IPS-20b (cell line): Measurements from ENCODE around the gene MADD.
"Not testable (repeated sequence)": the region's sequence is repeated elsewhere in the genome, so short reads cannot be mapped to it uniquely, and the experiment has no call there.

Experiments
- H3K27ac ChIP-seq: one replicate; pipeline ENCODE4 v1.5.1; 2013; ENCODE audit warnings: low read length
- H3K27me3 ChIP-seq: 2 replicates; pipeline ENCODE4 v1.6.1; 2013; ENCODE audit warnings: mild to moderate bottlenecking, low read length, inconsistent platforms; ENCODE audit not compliant: insufficient read depth
- H3K36me3 ChIP-seq: 2 replicates; pipeline ENCODE4 v1.6.1; 2013; ENCODE audit warnings: low read depth, mild to moderate bottlenecking, inconsistent platforms, low read length, moderate library complexity; ENCODE audit not compliant: insufficient read depth
- H3K4me1 ChIP-seq: 2 replicates; pipeline ENCODE4 v1.6.1; 2013; ENCODE audit warnings: mild to moderate bottlenecking, control low read depth, inconsistent platforms, low read length, moderate library complexity; ENCODE audit not compliant: insufficient read depth
- H3K4me3 ChIP-seq: 2 replicates; pipeline ENCODE4 v1.5.1; 2013; ENCODE audit warnings: mild to moderate bottlenecking, low read length, inconsistent platforms
- H3K9ac ChIP-seq: 2 replicates; pipeline ENCODE4 v1.6.1; 2013; ENCODE audit warnings: low read depth, mild to moderate bottlenecking, inconsistent platforms, low read length, moderate library complexity
- H3K9me3 ChIP-seq: 2 replicates; pipeline ENCODE4 v1.6.1; 2013; ENCODE audit warnings: mild to moderate bottlenecking, low read depth, low read length, inconsistent platforms; ENCODE audit not compliant: insufficient read depth

Gene MADD

DNA sequence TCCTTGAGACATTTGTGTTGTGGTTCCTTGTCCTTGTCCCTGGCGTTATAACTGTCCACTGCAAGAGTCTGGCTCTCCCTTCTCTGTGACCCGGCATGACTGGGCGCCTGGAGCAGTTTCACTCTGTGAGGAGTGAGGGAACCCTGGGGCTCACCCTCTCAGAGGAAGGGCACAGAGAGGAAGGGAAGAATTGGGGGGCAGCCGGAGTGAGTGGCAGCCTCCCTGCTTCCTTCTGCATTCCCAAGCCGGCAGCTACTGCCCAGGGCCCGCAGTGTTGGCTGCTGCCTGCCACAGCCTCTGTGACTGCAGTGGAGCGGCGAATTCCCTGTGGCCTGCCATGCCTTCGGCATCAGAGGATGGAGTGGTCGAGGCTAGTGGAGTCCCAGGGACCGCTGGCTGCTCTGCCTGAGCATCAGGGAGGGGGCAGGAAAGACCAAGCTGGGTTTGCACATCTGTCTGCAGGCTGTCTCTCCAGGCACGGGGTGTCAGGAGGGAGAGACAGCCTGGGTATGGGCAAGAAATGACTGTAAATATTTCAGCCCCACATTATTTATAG is 59.6 kb downstream of the MADD start:
- H3K9me3 ChIP-seq: no peaks in the 10 kb centered on the region
- no peaks in the 10 kb centered on the region for H3K4me1 ChIP-seq
- H3K36me3 ChIP-seq: peaks cover 36% of the 10 kb centered on the region
- H3K27ac ChIP-seq: no peak overlapping the region
- no peaks in the 10 kb centered on the region for H3K27me3 ChIP-seq
- H3K9ac ChIP-seq: no peak overlapping the region
- H3K4me3 ChIP-seq: no peak overlapping the region

DNA sequence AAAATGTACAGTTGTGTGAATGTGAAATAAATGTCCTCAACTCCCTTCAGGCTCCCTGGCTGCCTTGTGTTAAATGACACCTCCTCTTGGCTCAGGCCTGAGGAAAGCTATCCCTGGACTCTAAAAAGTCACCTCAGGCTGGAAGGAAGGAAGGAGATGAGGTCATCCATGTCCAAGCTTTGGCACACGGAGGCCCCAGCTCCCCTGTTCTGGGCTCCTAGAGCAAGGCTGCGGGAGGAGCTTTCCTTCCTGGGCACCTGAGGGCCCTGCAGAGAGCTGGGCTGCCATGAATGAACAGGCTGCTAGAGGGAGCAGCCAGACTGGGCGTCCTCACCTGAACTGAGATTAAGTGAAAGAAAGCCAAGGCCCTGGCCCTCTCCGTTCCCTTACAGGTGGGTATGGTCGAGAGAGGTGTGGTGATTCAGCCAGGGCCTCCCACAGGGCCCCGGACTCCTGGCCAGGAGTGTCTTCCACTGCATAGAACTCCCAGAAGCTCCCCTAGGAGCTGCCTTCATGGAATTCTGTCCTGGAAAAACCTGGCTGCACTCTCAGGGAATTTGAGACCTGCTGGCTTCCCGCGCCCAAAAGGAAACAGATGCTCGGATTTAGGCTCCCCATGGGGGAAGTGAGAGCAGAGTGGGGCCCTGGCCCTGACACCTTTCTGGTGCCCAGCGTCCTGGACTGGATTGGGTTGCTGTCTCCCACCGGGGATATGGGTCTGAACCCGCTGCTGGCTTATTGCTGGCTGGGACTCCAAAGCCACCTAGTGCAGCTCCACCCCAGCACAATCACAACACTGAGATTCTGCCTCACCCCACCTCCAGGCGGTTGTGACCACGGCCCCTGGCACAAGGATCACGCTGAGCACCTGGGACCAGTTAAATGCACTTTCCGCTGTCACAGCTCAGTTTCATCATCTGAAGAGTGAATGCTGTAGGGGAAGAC is 60.3 kb downstream of the MADD start:
- H3K27ac ChIP-seq: no peak overlapping the region

DNA sequence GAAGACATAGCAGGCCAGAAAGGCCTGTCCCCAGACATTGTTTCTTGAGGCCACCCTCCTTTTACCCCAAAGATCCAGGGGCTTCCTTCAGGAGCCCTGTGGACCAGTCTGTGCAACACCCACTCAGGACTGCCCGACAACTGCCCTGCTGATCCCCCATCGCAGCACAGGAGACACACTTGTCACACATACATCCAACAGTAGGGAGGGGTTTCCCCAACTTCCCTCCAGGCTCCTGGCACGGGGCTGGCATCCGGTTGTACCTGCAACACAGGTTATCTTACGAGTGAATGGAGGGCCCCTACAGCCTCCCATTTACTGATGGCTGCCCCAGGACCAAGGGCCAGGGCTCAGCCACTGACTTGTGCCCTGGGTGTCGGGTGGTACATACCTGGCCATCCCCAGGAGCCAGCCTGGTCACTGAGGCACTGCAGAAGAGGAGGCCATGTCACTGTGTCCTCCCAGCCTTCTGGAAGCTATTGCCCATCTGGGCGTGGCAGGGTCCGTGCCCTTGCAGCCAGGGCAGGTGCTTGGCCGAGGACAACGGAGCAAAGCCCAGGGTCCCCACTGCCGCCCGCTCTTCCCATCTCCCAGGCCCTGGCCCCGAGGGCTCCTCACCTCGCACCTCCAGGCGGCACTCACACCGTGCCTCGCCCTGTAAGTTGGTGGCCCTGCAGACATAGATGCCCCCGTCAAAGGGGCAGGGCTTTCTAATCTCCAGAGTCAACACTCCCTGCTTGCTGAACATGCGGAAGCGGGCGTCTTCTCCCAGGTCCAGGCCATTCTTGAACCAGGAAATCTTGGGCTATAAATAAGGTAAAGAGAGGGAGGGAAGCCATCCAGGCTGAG is 61.7 kb downstream of the MADD start:
- peaks cover 28% of the 10 kb centered on the region for H3K36me3 ChIP-seq
- H3K27me3 ChIP-seq: no peaks in the 10 kb centered on the region
- H3K4me3 ChIP-seq: no peak overlapping the region
- H3K9ac ChIP-seq: no peak overlapping the region
- no peak overlapping the region for H3K27ac ChIP-seq
- no peaks in the 10 kb centered on the region for H3K4me1 ChIP-seq
- no peaks in the 10 kb centered on the region for H3K9me3 ChIP-seq

More for the DNA sequence above, 60.3 kb downstream of the MADD start:
- Histone ChIP-seq H3K9me3 (no peaks in the 10 kb centered on the region), H3K9ac (no peak overlapping the region), H3K27me3 (no peaks in the 10 kb centered on the region), H3K36me3 (peaks cover 36% of the 10 kb centered on the region), H3K4me1 (no peaks in the 10 kb centered on the region), H3K4me3 (no peak overlapping the region)

DNA sequence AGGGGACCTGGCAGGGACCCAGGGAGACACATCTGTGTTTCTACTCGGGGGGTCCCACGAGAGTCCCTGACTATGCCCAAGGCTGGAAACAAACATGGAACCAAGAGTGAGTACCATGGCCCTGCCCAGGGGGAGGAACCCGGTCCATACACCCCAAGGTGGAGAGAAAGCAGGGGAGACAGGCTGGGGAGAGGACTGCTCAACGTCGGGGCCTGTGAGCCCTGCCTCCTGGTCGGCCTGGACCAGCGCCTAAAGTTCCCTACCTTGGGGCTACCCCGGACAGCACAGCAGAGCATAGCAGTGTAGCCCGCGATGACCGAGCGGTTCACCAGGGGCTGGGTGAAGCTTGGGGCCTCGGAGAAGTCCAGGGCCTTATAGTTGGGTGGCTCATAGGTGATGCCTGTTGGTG is 62.4 kb downstream of the MADD start:
- Histone ChIP-seq H3K4me1 (no peaks in the 10 kb centered on the region), H3K9me3 (no peaks in the 10 kb centered on the region), H3K36me3 (peaks cover 21% of the 10 kb centered on the region), H3K27me3 (no peaks in the 10 kb centered on the region), H3K27ac (no peak overlapping the region), H3K4me3 (no peak overlapping the region), H3K9ac (no peak overlapping the region)

DNA sequence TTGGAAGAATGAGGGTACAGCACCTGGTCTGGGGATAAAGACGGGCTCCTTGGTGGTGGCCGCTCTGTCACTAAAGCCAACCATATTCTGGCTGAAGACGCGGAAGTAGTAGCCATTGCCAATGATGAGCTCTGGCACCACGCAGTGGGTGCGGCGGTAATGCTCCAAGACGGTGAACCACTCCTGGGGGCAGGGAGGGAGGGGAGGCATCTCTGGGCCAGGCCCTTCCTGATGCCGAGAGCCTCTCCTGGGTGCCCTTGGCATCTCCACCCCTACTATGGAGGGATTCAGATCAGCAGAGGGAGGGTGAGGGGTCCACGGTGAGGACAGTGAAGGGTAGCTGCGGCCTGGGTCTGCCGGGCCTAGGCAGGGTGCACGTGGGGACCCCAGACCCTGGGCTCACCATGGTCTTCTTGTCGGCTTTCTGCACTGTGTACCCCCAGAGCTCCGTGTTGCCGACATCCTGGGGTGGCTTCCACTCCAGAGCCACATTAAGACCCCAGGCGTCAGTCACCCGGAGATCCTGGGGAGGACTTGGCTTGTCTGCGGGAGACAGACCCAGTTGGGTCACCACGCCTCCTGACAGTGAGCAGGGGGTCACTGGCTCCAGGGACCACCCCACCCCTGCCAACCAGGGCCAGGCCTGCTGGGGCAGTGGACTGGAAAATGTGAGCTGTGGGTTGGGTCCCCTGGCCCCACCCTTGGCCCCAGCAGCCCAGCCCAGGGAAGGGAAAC is 63.0 kb downstream of the MADD start:
- no peaks in the 10 kb centered on the region for H3K4me1 ChIP-seq
- H3K27me3 ChIP-seq: no peaks in the 10 kb centered on the region
- no peaks in the 10 kb centered on the region for H3K9me3 ChIP-seq
- no peak overlapping the region for H3K27ac ChIP-seq
- H3K4me3 ChIP-seq: no peak overlapping the region
- H3K36me3 ChIP-seq: peaks cover 20% of the 10 kb centered on the region
- no peak overlapping the region for H3K9ac ChIP-seq

DNA sequence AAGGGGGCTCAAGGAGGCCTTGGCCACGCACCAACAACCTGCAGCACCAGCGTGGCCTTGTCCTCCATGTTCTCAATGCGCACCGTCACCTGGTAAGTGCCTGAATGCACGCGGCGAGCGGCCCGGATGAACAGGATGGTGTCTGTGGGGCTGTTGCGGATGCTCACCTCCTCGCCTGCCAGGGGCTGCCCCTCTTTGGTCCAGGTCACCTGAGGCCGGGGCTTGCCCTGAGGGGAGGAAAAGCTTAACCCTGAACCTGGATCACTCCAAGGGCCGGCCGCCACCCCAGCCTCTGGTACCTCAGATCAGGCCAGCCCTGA is 63.6 kb downstream of the MADD start:
- Histone ChIP-seq H3K4me1 (no peaks in the 10 kb centered on the region), H3K36me3 (peaks cover 14% of the 10 kb centered on the region), H3K9me3 (no peaks in the 10 kb centered on the region), H3K9ac (no peak overlapping the region), H3K27ac (no peak overlapping the region), H3K4me3 (no peak overlapping the region), H3K27me3 (no peaks in the 10 kb centered on the region)

DNA sequence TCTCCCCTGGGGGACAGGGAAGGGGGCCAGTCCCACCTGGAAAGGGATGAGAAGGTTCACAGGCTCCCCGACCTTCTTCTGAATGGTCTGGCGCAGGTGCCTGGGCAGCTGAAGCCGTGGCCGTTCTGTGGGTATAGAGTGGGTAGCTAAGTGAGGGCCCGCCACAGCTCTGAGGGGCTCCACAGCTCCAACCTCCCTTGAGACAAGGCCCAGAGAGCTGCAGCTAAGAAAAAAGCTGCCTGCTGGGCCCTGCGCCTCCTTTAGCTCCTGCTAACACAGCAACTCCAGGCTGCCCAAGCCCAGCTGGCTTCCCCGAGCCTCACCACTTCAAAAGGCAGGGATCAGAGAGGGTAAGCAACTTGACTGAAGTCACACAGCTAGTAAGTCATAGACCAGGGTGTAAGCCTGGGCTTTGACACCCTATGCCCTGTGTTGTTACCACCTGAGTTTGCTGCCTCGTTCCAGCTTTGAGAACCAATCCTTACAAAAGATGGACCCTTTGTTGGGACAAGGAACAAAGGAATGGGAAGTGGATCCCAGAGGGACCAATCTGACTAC is 64.0 kb downstream of the MADD start:
- H3K27ac ChIP-seq: no peak overlapping the region
- no peaks in the 10 kb centered on the region for H3K4me1 ChIP-seq
- peaks cover 9% of the 10 kb centered on the region for H3K36me3 ChIP-seq
- H3K9ac ChIP-seq: no peak overlapping the region
- H3K4me3 ChIP-seq: no peak overlapping the region
- H3K27me3 ChIP-seq: no peaks in the 10 kb centered on the region
- no peaks in the 10 kb centered on the region for H3K9me3 ChIP-seq

DNA sequence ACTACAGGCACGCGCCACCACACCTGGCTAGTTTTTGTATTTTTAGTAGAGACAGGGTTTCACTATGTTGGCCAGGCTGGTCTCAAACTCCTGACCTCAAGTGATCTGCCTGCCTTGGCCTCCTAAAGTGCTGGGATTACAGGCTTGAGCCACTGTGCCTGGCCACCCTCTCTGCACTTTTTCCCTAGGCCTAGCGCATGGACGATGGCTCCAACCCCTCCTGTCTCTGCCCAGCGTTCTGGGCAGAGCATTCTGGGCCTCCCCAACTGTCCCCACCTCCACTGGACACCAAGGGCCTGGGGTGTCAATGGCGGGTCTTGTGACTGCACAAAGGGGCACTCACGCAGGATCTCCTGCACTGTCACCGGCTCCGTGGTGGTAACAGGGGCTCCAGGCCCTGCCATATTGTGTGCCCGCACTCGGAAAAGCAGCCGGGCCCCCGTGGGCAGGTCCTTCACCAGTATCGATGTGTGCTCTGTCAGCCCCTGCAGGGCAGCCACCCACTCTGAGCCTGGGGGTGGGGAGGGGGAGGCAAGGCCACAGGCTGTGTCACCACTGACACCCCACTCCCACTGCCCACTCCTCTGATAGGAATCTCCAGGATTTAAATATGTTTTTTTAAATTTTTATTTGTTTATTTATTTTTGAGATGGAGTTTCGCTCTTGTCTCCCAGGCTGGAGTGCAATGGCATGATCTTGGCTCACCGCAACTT is 64.9 kb downstream of the MADD start:
- not testable (repeated sequence) for H3K9me3 ChIP-seq, H3K27ac ChIP-seq, H3K36me3 ChIP-seq, H3K9ac ChIP-seq, H3K4me1 ChIP-seq, H3K27me3 ChIP-seq, H3K4me3 ChIP-seq

DNA sequence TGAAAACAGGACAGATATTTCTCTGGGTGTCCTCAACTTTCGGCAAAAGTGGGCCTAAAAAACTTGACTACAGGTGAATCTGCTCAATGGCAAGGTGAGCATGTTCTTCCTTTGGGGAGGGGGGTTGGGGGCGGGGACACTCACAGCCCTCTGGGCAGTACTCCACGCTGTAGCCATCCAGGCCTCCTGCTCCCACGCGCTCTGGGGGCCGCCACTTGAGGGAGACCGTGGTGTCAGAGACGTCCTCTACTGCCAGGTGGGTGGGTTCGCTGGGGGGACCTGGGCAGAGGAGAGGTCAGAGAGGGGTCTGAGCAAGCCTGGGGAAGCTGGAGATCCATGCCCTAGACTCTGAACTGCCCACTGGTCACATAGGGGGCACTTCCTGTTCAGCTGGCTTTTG is 65.8 kb downstream of the MADD start:
- Histone ChIP-seq H3K27ac (no peak overlapping the region), H3K4me1 (no peaks in the 10 kb centered on the region), H3K27me3 (no peaks in the 10 kb centered on the region), H3K36me3 (no peaks in the 10 kb centered on the region), H3K9ac (no peak overlapping the region), H3K4me3 (no peak overlapping the region), H3K9me3 (no peaks in the 10 kb centered on the region)

DNA sequence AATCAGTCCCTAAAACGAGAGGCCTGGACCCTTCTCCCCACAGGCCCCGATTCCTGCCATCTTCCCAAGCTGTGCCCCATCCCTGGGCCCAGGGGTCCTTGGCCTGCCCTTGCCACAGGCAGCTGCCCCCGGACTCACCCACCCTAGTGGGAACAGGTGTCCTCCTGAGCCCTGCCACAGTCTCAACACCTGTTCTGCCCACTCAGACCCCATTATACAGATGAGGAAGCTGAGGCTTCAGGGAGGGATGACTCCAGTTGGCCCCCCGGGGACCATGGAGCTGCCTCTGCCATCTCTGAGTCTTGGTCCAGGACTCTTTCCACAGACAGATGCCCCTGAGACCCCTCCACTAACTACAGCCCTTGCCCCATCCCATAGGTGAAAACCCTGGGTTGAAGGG is 66.7 kb downstream of the MADD start:
- H3K36me3 ChIP-seq: no peaks in the 10 kb centered on the region
- H3K27ac ChIP-seq: no peak overlapping the region
- no peaks in the 10 kb centered on the region for H3K27me3 ChIP-seq
- no peak overlapping the region for H3K9ac ChIP-seq
- H3K9me3 ChIP-seq: no peaks in the 10 kb centered on the region
- no peaks in the 10 kb centered on the region for H3K4me1 ChIP-seq
- H3K4me3 ChIP-seq: no peak overlapping the region
